HG02623 (cell line): Measurements from ENCODE around the gene PAN3.
"Not testable (repeated sequence)": the region's sequence is repeated elsewhere in the genome, so short reads cannot be mapped to it uniquely, and the experiment has no call there.

ENCODE experiments used
- ATAC-seq: cut with Tn5 transposase; IDR thresholded peaks from one replicate; pipeline ENCODE4 v1.9.1; 2021; ENCODE audit warnings: moderate library complexity; ENCODE audit not compliant: unreplicated experiment

Gene PAN3

DNA sequence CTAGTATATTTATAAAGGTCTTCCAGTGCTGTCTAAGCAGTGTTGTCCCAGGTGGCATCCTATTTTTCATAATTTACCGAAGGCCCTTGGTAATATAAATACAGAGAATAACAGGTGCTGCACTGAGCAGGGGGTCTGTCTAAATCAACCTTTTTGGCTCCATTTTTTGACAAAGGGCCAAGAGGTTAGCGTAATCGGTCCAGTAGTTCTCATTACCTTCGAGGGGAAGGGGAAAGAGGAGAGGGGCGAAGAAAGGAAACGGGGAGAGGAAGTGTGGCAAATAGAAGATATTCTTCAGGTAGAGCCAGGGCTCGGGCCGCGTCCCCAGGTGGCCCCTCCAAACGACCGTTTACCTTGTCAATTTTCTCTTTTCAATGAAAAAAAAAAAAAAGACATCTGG lies 749 bp upstream of the PAN3 start:
- ATAC-seq: no peak

DNA sequence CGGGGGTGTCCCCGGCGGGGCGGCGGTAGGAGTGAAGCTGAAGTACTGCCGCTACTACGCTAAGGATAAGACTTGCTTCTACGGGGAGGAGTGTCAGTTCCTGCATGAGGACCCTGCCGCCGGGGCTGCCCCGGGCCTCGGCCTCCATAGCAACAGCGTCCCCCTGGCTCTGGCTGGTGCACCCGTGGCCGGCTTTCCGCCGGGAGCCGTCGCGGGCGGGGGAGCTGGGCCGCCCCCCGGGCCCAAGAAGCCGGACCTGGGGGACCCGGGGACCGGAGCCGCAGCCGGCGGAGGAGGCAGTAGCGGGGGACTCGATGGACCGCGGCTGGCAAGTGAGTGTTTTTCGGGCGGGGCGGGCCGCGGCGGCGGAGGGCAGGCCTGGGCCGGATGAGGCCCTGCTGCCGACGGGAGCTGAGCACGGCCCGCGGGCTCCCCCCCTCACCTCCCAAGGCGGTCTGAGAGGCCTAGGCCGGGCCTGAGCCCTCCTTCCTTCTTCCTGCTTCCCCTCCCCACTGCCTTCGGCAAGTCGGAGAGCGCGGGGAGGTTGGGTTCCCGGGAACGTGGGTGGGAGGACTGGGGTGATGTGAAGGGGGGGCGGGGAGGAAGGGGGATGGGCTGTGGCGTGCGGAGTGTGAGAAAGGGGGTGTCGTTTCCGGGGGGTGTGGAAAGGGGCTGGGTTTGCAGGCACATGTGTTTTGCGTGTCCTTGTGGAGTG lies 568 bp downstream of the PAN3 start:
- peak; percentile 34 for ATAC-seq

GRCh38 chr13:28140433-28141125 lies 2.2 kb downstream of the PAN3 start:
- no peak for ATAC-seq

DNA sequence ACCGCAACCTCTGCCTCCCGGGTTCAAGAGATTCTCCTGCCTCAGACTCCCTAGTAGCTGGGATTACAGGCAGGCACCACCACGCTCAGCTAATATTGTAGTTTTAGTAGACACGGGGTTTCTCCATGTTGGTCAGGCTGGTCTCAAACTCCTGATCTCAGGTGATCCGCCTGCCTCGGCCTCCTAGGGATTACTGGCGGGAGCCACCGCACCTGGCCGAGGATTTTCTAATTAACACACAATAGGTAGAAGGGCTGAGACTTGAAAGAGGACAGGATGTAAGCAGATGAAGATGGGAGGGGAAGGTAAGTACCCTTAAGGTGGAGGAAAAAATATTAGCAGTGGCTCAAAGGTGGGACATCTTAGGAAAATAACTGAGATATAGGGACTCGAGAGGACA lies 3.2 kb downstream of the PAN3 start:
- ATAC-seq: not testable (repeated sequence)

GRCh38 chr13:28145049-28145448 lies 6.7 kb downstream of the PAN3 start:
- ATAC-seq: no peak

DNA sequence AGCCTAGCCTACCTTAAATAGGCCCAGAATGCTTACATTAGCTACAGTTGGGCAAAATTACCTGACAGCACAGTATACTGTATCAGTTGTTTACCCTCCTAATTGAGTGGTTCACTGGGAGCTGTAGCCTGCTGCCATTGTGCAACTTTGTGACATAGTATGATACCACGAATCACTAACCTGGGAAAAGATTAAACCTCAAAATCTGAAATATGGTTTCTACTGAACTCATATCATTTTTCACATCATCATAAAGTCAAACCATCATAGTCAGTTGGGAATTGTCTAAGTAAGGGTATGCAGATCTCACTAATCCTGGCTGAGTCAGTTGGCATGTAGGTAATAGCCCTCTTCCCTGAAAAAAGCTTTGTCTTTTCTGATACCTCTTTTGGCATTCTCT lies 9.2 kb downstream of the PAN3 start:
- ATAC-seq: no peak

DNA sequence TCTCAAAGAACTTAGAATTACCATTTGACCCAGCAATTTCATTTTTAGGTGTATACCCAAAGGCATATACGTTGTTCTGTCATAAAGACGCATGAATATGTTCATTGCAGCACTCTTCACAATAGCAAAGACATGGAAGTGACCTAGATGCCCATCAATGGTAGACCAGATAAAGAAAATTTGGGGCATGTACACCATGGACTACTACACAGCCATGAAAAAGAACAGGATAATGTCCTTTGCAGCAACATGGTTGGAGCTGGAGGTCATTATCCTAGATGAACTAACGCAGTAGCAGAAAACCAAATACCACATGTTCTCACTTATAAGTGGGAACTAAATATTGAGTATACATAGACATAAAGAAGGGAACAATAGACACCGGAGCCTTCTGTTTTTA lies 20.7 kb downstream of the PAN3 start:
- ATAC-seq: no peak

GRCh38 chr13:28161370-28161769 lies 23.0 kb downstream of the PAN3 start:
- no peak for ATAC-seq

DNA sequence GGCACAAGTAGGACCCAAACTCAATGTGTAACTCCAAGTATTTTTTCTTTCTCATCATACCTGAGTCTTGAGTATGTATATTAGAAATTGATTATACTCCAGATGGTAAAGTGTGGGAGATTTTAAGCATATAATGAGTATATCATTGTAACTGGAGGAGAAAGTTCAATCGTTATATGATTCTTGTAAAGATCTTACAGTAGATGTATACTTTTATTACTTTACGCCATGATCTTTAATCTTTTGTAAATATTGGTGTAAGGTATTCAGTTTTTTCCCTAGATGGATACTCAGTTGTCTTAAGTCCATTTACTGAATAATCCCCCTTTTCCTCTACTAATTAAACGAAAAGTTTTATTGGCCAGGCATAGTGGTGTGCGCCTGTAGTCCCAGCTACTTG lies 25.2 kb downstream of the PAN3 start:
- ATAC-seq: no peak

DNA sequence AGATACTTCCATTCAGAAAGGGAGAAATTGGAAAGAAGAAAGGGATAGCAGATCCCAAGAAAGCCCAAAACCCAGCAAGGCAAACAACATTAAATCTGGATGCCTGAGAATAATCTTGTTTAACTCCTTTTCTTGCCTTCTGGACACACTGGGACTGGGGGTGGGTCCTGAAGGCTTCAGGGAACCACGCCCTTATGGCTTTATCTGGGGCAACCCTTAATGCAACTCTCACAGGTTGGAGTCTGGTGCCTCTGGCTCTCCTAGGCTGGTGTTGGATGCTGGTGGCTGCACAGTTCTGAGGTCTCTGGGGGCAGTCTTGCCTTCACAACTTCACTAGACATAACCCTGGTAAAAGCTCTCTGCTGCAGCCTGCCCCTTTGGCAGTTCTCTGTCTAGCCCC lies 27.9 kb downstream of the PAN3 start:
- no peak for ATAC-seq

- ATAC-seq: no peak
These were observed 32.9 kb downstream of the PAN3 start for GRCh38 chr13:28171266-28171665.

DNA sequence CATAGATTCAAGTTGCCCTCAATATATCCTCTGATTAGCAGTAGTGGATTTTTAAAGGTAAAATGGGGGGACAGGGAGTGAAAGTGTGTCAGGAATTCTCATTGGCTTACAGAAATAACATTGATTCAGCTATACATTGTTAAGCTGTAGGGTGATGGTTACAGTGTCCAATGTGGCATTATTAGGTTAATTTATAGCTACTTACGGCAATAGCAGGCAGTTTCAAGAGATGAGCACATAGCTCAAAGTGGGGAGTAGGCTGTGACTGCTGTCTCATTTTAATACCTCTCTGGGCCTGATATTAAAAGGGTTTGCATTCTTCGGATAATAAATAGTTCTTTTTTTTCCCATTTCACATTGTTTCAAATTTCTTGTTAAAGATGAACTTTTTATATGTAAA lies 34.6 kb downstream of the PAN3 start:
- no peak for ATAC-seq

DNA sequence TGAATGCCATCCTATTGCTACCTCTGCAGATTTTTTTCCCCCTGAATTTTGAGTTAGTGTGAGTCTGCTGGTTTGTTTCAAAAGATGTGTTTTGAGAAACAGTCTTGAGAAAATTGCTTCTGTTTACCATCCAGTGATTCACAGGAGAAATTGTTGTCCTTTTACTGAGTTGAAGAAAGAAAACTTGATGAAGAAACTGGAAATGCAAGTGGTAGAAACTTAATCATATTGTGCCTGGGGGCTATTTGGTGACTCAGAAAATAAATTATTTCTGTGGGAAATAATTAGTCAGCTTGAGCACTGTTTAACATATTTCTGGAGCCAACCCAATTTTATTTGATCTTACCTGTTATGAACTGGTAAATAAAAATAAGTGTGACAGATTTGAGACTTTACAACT lies 35.4 kb downstream of the PAN3 start:
- ATAC-seq: no peak

GRCh38 chr13:28177327-28177726 lies 39.0 kb downstream of the PAN3 start:
- ATAC-seq: no peak

- ATAC-seq: no peak
These were observed 39.5 kb downstream of the PAN3 start for GRCh38 chr13:28177877-28178276.

DNA sequence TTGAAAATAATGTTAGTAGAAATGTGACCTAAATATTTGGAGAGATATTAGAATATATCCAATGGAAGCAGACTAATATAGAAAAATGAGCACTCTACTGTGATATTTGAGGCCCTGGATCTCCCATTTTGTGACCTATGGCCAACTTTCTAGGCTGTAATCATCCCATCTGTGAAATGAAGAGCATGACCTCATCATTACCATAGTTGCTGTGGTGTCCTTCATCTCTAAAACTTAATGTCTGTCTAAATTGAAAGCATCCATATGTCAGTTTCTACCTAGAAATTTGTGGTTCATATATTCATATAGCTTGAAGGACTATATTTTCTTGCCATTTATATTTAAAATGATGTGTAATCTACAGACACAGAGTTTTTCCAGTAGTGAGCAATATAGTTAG lies 41.6 kb downstream of the PAN3 start:
- ATAC-seq: no peak

DNA sequence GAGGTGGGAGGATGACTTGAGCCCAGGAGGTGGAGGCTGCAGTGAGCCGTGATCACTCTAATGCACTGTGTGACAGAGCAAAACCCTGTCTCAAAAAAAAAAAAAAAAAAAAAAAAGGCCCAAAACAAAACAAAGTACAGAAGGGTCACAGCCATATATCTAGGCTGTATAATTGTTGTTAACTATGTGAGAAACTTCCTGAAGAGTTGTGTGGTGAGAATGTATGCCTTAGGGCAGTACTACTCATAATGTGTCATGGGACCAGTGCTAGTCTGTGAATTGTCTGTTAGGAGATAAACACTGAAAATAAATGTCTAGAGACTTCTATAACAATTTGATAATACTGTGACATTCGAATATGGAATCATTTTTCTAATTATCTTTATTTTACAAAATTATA lies 43.1 kb downstream of the PAN3 start:
- ATAC-seq: no peak

- no peak for ATAC-seq
These were observed 46.9 kb downstream of the PAN3 start for GRCh38 chr13:28185256-28185655.

DNA sequence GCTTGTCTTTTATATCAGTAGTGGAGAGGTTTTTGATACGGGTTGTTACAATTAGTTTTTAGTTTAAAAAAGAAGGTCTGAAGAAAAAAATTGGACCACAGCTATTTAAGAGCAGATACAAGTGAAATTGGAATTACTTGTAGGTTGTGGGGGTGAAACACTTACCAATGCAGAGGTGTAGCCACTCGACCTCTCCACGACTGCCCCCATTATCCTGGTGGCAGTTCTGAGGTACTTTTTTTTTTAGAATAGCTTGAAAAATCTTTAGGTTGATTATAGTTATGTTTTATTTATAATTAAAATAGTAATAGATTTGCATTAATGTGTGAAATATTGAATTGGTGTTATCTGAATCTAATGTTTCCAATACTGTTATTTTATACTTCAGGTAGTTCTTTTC lies 60.7 kb downstream of the PAN3 start:
- no peak for ATAC-seq

GRCh38 chr13:28204043-28204442 lies 65.7 kb downstream of the PAN3 start:
- no peak for ATAC-seq

DNA sequence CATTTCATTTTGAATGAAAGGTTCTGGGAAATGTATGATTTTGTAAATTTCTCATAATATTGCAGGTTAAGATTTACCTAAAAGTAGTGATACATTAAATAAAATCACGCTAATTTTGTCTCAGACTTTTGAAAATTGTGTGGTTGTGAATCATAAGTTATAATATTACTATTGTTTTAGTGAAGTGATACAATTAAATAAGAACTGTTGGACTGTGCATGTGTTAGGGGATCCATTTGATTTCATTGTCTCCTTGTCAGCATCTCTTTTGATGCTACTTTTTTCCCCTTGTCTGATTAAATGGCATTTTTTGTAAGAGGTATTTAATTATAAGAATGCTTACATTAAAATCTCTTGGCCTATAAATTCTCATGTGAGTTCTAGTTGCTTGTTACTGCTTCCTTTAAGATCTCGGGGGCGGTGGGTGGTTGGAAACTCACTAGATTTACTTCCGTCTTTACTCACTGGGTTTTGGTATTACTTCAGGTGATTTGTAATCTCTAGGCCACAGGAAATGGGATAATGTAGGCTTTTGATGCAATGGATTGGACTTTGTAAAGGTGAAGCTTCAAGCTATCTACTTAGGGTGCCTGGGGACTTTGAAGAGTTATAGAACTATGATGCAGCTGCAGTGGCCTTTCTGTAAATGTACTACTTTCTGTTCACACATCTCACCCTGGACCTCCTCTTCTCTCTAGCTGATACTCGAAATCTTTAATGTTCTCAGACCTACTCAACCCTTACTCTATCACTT lies 66.5 kb downstream of the PAN3 start:
- ATAC-seq: no peak

GRCh38 chr13:28218679-28219078 lies 80.3 kb downstream of the PAN3 start:
- ATAC-seq: no peak
